HG03460 (cell line): ENCODE data around the gene SORBS2.

Experiments used
- ATAC-seq: cut with Tn5 transposase; IDR thresholded peaks from one replicate; pipeline ENCODE4 v1.9.1; 2021; ENCODE audit not compliant: unreplicated experiment

The SORBS2 gene

DNA sequence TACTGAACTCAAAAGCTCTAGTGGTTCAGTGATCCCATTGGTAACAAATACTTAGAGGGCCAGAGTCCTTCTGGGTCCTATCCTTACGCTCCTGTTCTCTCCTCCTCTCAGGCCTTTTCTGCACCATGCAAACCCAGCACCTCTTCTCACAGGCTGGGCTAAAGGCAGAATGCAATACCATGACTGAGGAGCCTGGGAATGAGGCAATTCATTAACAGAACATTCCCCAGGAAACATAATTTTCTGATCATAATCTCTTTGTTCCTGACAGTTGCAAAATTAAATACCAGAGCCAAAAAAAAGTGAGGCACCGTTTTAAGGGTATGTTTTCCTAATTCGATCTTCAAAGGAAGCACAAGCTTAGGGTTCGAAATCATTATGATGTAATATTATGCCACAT, 9.0 kb downstream of the SORBS2 start:
- no peak for ATAC-seq

DNA sequence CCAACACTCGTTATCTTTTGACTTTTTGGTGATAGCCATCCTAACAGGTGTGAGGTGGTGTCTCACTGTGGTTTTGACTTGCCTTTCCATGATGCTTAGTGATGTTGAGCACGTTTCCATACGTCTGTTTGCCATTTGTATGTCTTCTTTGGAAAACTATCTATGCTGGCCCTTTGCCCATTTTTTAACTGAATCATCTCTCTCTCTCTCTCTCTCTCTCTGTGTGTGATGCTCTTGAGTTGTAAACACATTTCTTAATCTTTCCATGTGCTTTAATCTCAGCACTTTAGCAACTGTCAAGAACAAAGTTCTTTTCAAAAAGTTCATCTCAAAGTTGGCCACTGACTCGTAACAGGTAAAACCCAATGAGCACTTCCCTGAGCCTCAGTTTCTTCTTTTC, 10.5 kb downstream of the SORBS2 start:
- no peak for ATAC-seq

GRCh38 chr4:185800266-185800945, 11.6 kb downstream of the SORBS2 start:
- no peak for ATAC-seq

- ATAC-seq = no peak
Observed at GRCh38 chr4:185799442-185799841, 12.6 kb downstream of the SORBS2 start.

GRCh38 chr4:185797596-185798338, 14.2 kb downstream of the SORBS2 start:
- no peak for ATAC-seq

GRCh38 chr4:185797018-185797417, 15.0 kb downstream of the SORBS2 start:
- no peak for ATAC-seq

DNA sequence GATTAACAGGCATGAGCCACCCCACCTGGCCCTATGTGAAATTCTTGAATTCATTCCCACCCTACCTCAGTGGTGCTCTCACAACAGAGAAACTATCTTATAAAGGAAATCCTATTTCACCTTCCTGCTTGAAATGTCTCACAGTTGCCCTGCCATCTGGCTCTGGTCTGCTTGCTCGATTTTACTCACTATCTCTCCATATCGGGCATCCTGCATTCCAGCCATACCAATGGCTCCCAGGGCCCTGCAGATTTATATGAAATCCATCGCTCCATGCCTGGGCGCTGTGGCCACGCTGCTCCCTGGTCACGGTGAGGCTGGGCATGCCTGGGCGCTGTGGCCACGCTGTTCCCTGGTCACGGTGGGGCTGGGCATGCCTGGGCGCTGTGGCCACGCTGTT, 15.8 kb downstream of the SORBS2 start:
- ATAC-seq = no peak

DNA sequence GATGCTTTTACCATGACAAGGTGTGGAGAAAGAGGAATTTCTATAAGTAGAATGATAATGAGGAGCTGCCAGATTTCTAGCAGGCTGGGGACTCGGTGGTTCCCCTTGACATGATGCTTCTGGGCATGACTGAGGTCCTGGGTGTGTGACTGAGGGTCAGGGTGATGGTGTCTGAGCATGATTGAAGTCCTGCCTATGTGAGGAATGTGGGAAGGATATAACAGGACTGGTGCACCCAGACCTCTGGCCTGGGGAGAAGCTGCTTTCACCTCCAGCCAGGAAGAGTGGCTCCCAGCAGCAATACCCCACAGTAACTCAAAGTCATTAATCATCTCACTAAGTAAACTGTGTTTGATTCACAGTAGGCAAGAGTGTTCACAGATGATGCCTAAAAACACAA, 17.4 kb downstream of the SORBS2 start:
- no peak for ATAC-seq

DNA sequence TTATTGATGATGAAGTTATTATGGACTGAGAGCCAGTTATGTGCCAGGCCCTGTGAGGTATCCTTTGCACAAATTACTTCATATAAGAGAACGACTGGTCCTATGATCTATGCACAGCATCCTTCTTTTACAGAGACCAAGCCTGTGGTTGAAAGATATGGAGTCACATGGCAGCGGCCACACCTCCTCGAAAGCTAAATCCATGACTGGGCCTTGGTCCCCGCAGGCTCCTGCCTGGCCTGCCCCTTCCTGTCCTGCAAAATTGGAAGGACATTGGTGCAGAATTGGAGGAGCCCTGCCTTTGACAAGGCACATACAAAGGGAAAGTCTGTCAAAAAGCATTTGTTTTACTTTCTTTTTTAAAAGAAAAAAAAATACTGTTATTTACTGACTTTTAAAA, 18.3 kb downstream of the SORBS2 start:
- ATAC-seq = no peak

- ATAC-seq = no peak
Observed at GRCh38 chr4:185793116-185793485, 18.9 kb downstream of the SORBS2 start.

GRCh38 chr4:185792384-185793115, 19.4 kb downstream of the SORBS2 start:
- ATAC-seq = no peak

DNA sequence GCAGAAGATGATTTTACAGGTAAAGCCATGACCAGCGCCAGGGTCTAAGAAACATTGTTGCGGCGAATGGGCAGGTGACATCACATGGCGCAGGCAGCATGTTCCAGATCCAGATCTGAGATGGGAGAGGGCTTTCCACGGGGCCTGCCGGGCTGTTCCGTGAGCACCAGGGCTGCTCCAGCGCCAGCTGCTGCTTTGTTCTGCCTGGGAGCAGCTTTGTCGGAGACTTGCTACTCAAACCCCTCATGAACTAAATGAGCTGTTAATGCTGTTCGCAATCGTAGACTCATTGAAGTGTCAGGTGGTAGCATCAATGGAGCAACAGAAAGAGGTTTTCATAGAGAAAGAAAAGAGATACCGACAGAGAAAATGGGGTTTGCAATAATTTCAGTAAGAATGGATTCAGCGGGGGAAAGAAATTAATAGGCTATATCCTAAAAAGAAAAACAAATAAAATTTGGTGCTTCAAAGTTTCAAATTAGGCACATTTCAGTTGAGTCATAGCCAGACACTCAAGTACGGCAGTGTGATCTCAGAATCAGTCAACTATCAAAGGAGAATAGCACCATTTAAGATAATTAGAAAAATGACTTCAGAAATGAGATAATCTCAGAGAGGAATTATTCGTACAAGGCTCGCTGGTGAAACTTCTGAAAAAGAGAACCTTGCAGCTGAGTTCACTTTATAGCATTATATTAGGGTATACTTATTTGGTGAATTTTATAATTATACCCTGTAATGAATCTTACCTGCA, 23.9 kb downstream of the SORBS2 start:
- ATAC-seq = no peak

GRCh38 chr4:185786422-185786821, 25.6 kb downstream of the SORBS2 start:
- ATAC-seq = no peak

DNA sequence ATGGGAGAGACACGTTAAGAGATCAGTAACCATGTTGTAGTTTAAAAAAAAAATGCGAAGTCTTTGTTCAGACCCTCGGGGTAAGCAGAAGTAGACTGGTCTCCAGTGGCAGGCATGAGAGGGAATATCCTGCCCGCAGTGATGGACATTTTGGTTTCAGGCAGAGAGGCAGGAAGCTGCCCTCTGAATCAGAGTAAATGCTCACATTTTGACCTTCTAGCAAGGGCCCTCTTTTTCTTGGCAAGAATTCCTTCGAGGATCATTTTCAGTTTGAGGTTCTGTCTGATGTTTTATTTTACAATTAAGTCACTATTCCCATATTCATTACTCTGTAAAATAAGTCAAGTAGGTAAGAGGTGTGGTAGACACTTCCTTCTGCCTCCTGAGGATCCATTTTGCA, 28.4 kb downstream of the SORBS2 start:
- ATAC-seq = no peak

DNA sequence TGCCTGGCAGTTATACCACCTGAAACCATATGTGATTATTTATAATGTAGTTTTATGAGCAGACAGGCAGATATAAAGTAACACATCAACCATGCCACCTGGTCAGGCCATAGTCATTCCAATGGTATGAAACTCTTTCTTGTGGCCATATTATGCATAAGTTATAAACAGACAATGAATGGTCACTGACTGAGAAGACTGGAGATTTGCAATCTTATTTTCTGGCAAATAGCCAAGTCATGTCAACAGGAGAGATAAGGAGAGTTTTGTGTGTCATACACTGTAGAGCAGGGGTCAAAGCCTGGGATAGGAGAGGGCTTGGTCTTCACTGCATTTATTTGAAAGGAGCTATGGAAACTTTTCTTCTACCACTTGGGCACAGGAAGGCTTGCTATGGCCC, 29.5 kb downstream of the SORBS2 start:
- ATAC-seq = no peak

DNA sequence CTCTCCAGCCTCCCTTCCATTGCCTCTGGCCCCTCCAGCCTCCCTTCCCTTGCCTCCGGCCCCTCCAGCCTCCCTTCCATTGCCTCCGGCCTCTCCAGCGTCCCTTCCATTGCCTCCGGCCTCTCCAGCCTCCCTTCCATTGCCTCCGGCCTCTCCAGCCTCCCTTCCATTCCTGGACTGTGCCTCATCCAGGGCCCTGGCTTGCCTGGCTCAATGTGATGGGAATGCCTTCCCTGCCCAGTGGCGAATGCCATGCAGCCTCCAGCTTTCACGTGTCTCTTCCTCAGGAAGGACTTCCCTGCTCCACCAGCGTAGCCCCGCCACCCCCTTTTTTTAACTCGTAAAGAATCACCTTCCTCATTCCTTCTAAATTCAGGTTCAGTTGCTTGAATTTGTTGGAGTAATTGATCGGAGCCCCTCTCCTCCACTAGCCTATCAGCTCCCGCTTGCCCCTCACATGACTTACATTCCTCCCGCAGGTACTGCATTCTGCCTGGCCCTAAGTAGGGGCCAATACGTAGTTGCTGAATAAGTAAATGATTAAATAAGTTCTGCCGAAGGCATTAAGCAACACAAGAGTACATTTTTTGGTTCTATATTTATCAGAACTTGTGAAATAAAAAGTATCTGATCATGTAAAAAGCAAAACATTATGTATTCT, 30.3 kb downstream of the SORBS2 start:
- ATAC-seq = no peak

DNA sequence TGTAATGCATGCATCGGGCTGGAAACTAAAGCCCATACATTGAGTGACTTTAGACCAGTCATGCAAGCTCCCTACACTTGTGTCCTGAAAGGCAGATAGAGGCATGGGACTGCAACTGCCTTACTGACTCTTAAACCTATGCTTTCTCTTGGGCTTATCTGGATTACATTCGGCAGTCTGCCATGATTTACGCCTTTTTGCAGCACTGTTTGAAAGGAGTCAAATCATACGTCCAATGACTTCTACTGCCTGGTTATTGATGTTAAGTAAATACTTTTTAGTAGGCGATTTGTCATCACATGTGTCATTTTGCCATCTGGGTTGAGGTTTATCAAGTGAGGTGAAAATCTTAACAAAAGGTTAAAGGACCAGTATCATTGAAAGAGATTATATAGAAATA, 31.5 kb downstream of the SORBS2 start:
- no peak for ATAC-seq

- no peak for ATAC-seq
Observed at GRCh38 chr4:185779517-185779916, 32.5 kb downstream of the SORBS2 start.

- no peak for ATAC-seq
Observed at GRCh38 chr4:185778307-185778706, 33.7 kb downstream of the SORBS2 start.

DNA sequence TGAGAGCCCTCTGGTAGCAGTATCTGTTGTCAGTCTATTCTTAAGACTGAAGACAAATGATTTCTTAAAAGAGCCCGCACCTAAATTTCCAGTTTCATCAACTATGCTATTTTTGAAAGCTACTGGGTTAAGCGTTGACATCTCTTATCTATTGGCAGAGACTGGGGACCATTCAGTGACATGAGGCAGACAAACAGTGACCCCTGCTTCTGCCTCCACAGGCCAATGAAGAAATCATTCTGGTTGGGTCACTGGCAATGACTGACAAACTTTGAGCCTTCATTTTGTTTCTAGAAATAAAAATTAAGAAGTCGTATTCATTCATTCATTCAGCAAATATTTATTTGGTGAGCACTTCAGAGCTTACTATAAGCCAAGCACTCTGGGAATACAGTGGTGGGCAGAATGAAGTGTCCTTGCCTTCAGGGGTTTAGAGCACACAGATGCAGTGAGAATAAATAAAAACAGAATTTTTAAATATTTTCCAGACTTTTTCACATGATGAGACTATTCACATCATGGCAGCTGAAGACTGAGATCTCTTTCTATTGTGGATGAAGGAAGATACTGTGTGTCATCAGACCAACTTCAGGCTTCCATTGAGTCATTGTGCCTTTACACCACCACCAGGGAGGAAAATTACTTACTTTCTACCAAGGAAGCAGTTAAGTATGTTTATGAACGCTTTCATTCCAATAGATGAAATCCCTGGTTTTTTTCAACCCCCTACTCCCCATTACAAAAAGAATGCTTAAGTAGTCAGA, 36.0 kb downstream of the SORBS2 start:
- no peak for ATAC-seq
